GM10266 (cell line): ENCODE results near the gene FHAD1.

Source experiments
- DNase-seq: peaks from one replicate; pipeline ENCODE4 v3.0.0; 2012; ENCODE audit errors: extremely low spot score
- TF ChIP-seq, protein P1 (sequence below): IDR thresholded peaks from 2 replicates; pipeline ENCODE4 v1.5.1; 2012; ENCODE audit warnings: mild to moderate bottlenecking, low read depth; ENCODE audit not compliant: control insufficient read depth, insufficient read depth; ENCODE audit errors: missing control alignments

Gene FHAD1

DNA sequence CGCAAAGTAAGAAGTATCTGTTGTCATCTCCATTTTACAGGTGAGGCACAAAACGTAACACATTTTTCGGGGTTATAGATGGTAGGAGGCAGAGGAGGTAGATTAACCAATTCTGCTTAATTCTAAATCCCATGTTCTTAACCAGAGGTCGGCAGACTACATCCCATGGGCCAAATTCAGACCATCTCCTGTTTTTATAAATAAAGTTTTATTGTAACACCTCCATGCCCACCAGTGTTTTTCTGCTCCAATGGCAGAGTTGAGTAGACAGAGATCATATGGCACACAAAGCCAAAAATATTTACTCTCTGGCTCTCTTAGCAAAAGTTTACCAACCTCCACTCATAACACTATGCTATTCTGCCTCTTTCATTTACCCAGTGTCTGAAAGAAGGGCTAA is 30.9 kb downstream of the FHAD1 start:
- DNase-seq = no peak
- TF ChIP-seq, protein P1, sequence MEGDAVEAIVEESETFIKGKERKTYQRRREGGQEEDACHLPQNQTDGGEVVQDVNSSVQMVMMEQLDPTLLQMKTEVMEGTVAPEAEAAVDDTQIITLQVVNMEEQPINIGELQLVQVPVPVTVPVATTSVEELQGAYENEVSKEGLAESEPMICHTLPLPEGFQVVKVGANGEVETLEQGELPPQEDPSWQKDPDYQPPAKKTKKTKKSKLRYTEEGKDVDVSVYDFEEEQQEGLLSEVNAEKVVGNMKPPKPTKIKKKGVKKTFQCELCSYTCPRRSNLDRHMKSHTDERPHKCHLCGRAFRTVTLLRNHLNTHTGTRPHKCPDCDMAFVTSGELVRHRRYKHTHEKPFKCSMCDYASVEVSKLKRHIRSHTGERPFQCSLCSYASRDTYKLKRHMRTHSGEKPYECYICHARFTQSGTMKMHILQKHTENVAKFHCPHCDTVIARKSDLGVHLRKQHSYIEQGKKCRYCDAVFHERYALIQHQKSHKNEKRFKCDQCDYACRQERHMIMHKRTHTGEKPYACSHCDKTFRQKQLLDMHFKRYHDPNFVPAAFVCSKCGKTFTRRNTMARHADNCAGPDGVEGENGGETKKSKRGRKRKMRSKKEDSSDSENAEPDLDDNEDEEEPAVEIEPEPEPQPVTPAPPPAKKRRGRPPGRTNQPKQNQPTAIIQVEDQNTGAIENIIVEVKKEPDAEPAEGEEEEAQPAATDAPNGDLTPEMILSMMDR = no peak

DNA sequence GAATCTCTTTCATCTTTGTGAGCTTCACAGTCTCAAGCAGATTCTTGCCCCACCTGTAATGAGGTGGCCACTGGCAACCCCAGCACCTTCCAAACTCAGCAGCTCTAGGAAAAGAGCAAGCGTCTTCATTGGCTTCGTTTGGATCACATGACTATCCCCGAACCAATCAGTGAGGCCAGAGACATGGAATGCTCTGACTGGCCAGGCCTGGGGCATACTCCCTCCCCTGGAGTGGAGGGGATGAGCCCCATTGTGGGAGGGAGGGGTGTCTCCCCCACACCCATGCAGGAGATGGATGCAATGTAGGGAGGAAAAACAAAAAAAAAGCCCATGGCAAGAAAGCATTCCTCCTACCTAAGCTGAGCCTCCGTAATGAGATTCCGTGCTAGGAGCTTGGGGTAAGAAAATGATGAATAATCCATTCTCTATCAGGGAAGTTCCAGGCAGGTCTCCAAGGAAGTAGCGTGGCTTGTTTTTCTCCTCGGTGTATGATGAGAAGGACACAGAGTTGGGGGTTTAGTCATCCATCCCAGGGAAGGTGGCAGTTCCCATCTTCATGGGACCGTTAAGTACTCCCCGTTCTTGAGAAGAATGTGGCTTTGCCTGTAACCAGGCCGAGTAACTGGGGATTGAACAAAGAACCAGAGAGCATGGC is 32.7 kb downstream of the FHAD1 start:
- DNase-seq = no peak
- TF ChIP-seq, protein P1 = no peak

DNA sequence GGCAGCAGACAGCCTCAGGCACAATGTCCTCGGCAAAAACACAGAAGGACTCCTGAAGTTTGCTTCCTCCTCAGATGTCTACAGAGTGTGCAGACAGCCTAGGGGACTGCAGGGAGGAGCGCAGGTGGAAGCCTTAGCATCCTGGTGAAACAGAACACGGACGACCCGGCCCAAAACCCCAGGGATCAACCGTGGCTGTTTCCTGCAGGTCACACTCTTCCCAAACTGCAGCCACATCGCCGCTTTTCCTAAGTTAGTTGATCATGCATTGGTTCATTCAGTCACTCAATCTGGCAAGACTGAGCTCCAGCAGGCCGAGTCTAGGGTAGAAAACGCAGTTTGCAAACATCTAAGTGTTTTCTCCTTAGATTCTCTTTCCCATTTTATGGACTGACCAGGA is 33.4 kb downstream of the FHAD1 start:
- TF ChIP-seq, protein P1 = no peak
- DNase-seq = no peak

GRCh38 chr1:15282038-15282437 is 35.0 kb downstream of the FHAD1 start:
- no peak for DNase-seq
- TF ChIP-seq, protein P1 = no peak

DNA sequence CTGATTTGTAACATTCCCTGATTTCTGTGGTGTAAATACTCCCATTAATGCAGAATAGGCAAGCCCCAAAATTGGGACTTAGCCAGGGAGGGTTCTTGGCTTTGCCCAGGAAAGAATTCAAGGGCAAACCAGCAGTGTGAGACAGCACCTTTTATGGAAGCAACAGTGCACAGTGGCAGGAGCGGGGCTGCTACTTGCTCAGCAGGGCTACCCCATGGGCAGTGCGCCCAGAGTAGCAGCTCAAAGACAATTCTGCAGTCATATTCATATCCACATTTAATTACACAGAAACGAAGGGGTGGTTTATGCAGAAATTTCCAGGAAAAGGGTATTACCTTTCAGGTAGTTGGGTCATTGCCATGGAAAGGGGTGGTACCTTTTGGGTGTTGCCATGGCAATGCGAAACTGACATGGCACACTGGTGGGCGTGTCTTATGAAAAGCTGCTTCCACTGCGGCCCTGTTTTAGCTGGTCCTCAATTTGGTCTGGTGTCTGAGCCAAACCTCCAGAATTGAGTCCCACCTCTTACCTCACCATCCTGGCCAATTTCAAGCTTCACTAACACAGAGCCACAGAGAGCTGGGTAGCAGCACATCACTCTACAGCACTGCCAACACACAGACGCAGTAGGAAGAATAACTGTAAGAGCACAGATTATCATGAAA is 35.9 kb downstream of the FHAD1 start:
- TF ChIP-seq, protein P1 = no peak
- no peak for DNase-seq

- DNase-seq = no peak
- TF ChIP-seq, protein P1 = no peak
Observed at GRCh38 chr1:15283526-15283925, 36.5 kb downstream of the FHAD1 start.

DNA sequence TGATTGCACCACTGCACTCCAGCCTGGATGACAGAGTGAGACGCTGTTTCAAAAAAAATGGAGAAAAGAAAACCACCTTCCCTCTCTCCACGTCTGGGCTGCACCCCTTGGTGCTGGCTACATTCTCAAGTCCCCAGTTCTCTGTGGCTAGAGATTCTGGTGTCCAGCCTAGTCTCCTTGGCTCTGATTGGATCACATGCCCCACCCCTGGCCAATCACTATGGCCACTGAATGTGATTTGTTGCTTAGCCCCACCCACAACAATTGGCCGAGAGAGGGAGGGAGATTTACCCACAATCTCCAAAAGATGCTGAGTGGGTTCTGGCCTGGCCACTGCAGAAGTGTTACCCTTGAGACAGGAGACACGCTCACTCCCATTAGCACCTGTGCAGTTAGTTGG is 39.4 kb downstream of the FHAD1 start:
- no peak for DNase-seq
- TF ChIP-seq, protein P1 = no peak
